GM19240 (cell line): ENCODE results near the gene QRICH1.

Source experiments
- DNase-seq: peaks from one replicate; pipeline ENCODE4 v3.0.0; 2011; ENCODE audit warnings: low spot score; ENCODE audit not compliant: insufficient read length

The QRICH1 gene

GRCh38 chr3:48997714-48998637 is 95.9 kb downstream of the QRICH1 start:
- DNase-seq, result no peak

GRCh38 chr3:48997102-48997635 is 96.7 kb downstream of the QRICH1 start:
- DNase-seq, result no peak

DNA sequence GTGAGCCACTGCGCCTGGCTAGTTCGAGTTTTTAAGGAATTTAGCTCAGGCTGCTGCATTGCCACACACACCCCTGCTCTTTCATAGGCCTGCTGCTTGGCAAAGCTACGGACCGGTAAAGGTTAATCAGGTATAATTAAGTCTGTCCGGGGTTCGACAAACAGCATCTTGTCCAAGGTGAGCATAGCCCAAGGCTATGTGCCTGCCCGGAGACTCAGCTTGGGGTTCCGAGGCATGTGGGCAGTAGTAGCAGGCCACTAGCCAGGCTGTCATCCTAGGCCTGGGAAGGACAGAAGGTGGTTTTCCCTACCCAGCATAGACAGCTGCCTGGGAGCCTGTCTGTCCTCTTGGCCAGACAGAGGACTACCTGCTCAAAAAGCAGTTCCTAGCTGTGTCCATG is 97.2 kb downstream of the QRICH1 start:
- DNase-seq, result no peak

DNA sequence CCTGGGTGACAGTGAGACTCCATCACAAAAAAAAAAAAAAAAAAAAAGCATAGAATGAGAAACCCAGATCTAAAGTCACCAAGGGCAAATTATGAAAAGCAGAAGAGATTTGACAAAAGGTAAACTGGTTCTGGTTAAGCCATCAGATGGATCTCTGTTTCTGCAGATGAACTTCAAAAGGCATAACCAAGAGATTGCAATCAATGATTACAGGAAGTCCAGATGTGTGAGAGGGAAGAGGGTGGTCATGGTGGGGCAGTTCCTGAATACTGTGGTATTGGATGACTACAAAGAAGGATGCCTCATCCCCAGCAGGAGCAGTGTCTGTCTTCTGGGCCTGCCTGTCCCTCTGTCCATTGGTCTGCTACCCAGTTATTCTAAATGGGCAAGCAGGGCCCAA is 100.0 kb downstream of the QRICH1 start:
- DNase-seq, result no peak

DNA sequence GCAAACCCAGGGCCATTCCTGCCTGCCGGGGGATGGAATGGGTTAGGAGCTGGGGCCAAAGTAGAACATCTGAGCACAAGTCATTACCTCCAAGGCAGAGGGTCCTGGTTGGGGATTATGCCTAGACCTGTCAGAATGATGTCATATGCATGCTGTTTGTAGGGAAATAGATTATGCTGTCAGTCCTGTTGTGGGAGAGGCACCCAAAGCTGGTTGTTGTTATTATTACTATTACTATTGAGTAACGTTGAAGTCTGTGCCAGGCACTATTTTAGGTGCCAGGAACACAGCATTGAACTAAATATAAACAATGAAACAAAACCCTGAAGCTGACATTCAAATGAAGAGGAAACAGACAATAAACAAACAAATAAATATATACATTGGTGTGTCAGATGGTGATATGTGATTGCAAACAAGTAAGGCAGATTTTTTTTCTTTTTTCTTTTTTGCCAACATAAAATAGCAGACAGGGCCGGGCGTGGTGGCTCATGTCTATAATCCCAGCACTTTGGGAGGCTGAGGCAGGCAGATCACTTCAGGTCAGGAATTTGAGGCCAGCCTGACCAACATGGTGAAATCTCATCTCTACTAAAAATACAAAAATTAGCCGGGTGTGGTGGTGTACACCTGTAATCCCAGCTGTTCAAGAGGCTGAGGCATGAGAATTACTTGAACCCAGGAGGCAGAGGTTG is 101.9 kb downstream of the QRICH1 start:
- DNase-seq, result no peak

GRCh38 chr3:48990636-48991469 is 103.0 kb downstream of the QRICH1 start:
- no peak for DNase-seq

DNA sequence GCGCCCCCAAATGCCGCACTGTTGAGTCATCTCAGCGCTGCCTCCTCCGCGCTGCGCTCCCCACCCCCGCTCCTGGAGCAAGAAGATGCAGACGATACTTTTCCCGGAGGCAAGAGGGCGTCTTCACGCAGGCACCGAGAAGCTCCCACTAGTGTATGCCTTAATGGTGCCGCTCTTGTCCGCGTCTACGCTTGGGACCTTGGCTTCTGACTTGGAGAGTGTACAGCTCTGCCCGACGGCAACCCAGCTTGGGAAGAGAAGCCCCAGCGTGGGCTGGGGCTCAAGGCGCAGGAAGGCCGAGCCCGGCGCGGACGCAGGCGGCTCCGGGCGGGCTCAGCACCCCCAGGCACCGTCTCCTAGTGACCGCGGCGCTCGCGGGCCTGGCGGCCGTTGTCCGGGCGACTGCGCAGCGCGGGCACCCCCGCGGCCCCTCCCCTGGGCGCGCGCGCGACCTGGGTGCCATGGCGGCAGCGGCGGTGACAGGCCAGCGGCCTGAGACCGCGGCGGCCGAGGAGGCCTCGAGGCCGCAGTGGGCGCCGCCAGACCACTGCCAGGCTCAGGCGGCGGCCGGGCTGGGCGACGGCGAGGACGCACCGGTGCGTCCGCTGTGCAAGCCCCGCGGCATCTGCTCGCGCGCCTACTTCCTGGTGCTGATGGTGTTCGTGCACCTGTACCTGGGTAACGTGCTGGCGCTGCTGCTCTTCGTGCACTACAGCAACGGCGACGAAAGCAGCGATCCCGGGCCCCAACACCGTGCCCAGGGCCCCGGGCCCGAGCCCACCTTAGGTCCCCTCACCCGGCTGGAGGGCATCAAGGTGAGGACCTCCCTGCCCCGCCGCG is 103.9 kb downstream of the QRICH1 start, which contains the start of gene P4HTM:
P4HTM (plus strand) TSS at position 446 of the 840 bp plus-strand sequence; CDS start at position 462, 16 bp downstream.
- DNase-seq, result no peak

DNA sequence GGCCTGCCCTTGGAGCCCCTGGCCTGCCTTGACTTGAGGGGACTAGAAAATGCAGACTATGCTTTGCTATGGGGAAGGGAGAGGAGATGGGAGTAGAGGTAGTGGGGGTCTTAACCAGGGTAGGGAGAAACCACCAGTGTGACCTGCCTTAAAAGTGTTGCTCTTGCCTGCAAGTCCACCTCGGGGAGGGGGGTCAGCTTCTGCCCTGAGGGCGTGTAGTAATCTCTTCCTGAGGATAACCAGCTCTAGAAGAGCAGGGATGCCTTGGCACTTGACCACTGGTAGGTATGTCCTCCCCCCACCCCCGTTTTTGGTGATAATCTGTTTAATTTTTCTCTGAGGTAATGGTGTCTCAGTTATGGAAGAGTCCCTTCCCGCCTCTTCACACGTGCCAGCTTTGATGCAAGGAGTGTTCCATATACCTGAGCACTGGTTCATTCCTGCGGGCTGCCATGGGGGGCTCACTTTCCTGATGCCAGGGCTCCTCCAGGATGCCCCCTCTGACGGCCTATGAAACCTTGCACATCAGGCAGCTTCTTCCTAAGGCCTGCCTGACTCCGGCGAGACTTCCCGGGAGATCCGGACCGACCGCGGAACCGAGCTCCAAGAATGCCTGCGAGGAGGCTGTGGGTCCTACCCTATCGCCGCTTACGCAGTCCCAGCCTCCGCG is 104.6 kb downstream of the QRICH1 start:
- DNase-seq, result no peak

DNA sequence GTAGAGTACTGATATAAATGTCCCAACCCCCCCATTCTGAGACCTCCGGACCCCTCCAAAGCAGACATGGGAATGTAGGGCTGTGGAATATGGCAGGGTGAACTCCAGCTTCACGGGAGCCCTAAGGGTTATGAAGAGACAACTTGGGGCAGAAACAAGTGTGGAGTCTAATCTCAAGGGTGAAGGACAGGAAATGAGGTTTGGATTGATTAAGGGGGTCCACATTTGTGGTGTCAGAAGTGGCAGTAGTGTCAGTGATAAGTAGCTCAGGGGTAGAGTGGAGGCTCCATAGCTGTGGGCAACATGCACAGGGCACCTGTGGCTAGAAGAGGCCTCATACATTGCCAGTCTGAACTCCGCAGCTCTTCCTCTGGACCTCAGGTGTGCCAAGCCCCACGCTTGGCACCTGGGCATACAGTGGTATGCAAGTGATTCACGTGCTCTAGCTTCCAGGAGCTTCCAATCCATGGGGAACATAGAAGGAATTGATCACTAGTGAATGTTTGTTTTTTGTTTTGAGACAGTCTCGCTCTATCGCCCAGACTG is 108.0 kb downstream of the QRICH1 start:
- DNase-seq, result no peak

DNA sequence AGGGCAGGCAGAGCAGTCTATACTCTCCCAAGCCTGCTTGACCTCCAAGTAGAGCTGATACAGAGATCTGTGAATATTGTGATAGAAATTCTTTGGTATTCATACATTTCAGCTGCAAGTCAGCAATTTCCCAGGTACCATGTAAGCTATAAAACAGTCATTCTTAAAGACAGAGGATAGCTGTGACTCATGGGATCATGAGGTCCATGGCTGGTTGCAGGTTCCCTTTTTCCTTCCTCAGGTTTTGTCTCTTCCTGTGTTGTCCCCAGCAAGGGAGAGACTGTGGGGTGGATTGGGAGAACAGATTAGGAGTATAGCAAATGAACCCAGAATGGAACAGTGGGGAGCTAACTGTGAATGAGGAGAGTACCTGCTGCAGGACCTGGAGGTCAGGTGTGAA is 109.2 kb downstream of the QRICH1 start:
- DNase-seq, result no peak

GRCh38 chr3:48983096-48983495 is 110.8 kb downstream of the QRICH1 start:
- no peak for DNase-seq

- no peak for DNase-seq
These were observed 111.2 kb downstream of the QRICH1 start for GRCh38 chr3:48982686-48983085.

- DNase-seq, result no peak
These were observed 111.9 kb downstream of the QRICH1 start for GRCh38 chr3:48982016-48982415.

DNA sequence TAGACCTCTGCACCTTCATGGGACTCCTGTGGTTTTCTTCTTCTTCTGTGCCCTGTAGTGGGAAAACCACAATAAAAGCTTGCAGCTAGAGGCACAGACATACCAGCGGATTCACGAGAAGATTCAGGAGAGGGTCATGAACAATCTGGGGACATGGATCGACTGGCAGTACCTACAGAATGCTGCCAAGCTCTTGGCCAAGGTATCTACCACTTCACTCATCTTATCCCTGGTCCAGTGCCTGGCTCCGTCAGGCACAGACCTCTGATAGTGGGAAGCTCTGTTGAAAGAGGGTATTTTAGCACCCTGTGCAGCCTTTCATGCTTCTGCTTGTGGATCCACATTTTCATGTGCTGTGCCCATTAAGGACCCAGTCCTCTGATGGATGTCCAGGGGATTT is 113.6 kb downstream of the QRICH1 start:
- no peak for DNase-seq
